HepG2 (cell line): ENCODE data around the gene HYLS1. TPM values are rescaled to one million over a fixed set of nuclear protein-coding genes. Genes with fewer than 3 reads are reported as not detected.

Experiments
- ATAC-seq: fragments of 200-7000 bp; cut with Tn5 transposase; 3 replicates; pipeline ENCODE4 v1.9.1; 2020; ENCODE audit warnings: mild to moderate bottlenecking, moderate library complexity
- BruUV-seq: library from RNA; stranded (reverse); fragments of 400-500 nt; replicated peaks from 2 replicates; lab custom pipeline; 2021; lab: Mats Ljungman, UMichigan
- CTCF ChIA-PET: fragments of 300-600 bp; formaldehyde crosslinking; extraction: SDS; loops from one replicate; lab custom pipeline; 2021; ENCODE audit warnings: low total read pairs, inconsistent platforms, low intra/inter-chr PET ratio; lab: Yijun Ruan, JAX
- POLR2A ChIA-PET: fragments of 350-600 bp; sonication (Branson Sonifier 250); formaldehyde crosslinking; loops from one replicate; lab custom pipeline; 2020; ENCODE audit warnings: antibody characterized with exemption, inconsistent platforms; lab: Yijun Ruan, JAX
- DNase-seq: peaks from one replicate; pipeline ENCODE4 v3.0.0-alpha.2; 2015; ENCODE audit warnings: low spot score
- FAIRE-seq: peaks from 3 replicates; lab custom pipeline; 2011; peaks lifted over from hg19 to GRCh38; lab: Jason Lieb, UNC
- H2AFZ ChIP-seq: one replicate; pipeline ENCODE4 v1.6.1; 2011; ENCODE audit warnings: low read length, inconsistent platforms
- H3K27ac ChIP-seq: fragments of 300-600 bp; 3 replicates; pipeline ENCODE4 v1.8.0; 2011; ENCODE audit warnings: mixed run types, mild to moderate bottlenecking, mixed read lengths, low read length, inconsistent platforms; ENCODE audit not compliant: insufficient read depth; ENCODE audit errors: extremely low read length
- H3K27me3 ChIP-seq, 2 experiments: fragments of 200-600 bp in 1 of 2; 2 replicates in 1 of 2; 3 replicates in 1 of 2; pipeline versions ENCODE4 v1.6.0 to v1.8.0; 2011; ENCODE audit warnings: low read length in 2 of 2, mild to moderate bottlenecking in 2 of 2, moderate library complexity in 2 of 2, inconsistent platforms in 1 of 2; ENCODE audit not compliant: insufficient read depth in 2 of 2, control insufficient read depth in 1 of 2
- H3K36me3 ChIP-seq, 2 experiments: fragments of 200-600 bp in 1 of 2; replicated peaks in 1 of 2; 2 replicates in 1 of 2; 3 replicates in 1 of 2; pipeline versions ENCODE4 v1.5.1 to v1.8.0; 2011; ENCODE audit warnings: low read length in 2 of 2, inconsistent platforms in 1 of 2; ENCODE audit not compliant: insufficient read depth in 2 of 2, control insufficient read depth in 1 of 2
- H3K4me1 ChIP-seq: 2 replicates; pipeline ENCODE4 v1.5.1; 2012; ENCODE audit warnings: low read length, inconsistent platforms; ENCODE audit not compliant: insufficient read depth
- H3K4me2 ChIP-seq: 2 replicates; pipeline ENCODE4 v1.6.0; 2011; ENCODE audit warnings: low read depth, low read length, inconsistent platforms
- H3K4me3 ChIP-seq, 3 experiments: fragments of 200-600 bp in 1 of 3; sonication (generic), shearing (Covaris generic) in 1 of 3; replicated peaks in 1 of 3; 2 replicates each; pipeline ENCODE4 v1.5.1; 2011 to 2016; ENCODE audit warnings: low read length in 3 of 3, inconsistent platforms in 2 of 3, low read depth in 2 of 3, mild to moderate bottlenecking in 2 of 3, control low read depth in 1 of 3, mixed read lengths in 1 of 3; ENCODE audit not compliant: insufficient read depth in 1 of 3
- H3K79me2 ChIP-seq: one replicate; pipeline ENCODE4 v1.6.1; 2011; ENCODE audit warnings: low read length, inconsistent platforms; ENCODE audit not compliant: insufficient read depth
- H3K9ac ChIP-seq: 2 replicates; pipeline ENCODE4 v1.6.0; 2011; ENCODE audit warnings: mild to moderate bottlenecking, low read depth, low read length, inconsistent platforms; ENCODE audit not compliant: insufficient read depth
- H3K9me3 ChIP-seq: 2 replicates; pipeline ENCODE4 v1.5.1; 2012; ENCODE audit warnings: mild to moderate bottlenecking, low read length
- H4K20me1 ChIP-seq: 2 replicates; pipeline ENCODE4 v1.6.0; 2011; ENCODE audit warnings: inconsistent platforms, mild to moderate bottlenecking, low read length, moderate library complexity; ENCODE audit not compliant: insufficient read depth
- ESRRA ChIP-seq: sonication (generic); formaldehyde crosslinking; IDR thresholded peaks from 2 replicates; pipeline ENCODE4 v1.5.1; 2020; ENCODE audit warnings: mild to moderate bottlenecking, low read depth, missing genetic modification reagents
- FOXA3 ChIP-seq: IDR thresholded peaks from 2 replicates; pipeline ENCODE4 v1.6.1; 2016; ENCODE audit warnings: missing genetic modification reagents, missing compliant biosample characterization
- POLR2G ChIP-seq: fragments of 200-400 bp; formaldehyde crosslinking; IDR thresholded peaks from 2 replicates; pipeline ENCODE4 v1.6.1; 2018; ENCODE audit warnings: mild to moderate bottlenecking, low read depth, low read length, moderate library complexity
- SIX4 ChIP-seq: sonication (generic); formaldehyde crosslinking; IDR thresholded peaks from 2 replicates; pipeline ENCODE4 v1.4.0; 2020; ENCODE audit warnings: missing genetic modification reagents
- SRSF9 ChIP-seq: fragments of 200-400 bp; formaldehyde crosslinking; IDR thresholded peaks from 2 replicates; pipeline ENCODE4 v1.6.1; 2018; ENCODE audit warnings: borderline replicate concordance, mild to moderate bottlenecking, low read depth, low read length; ENCODE audit not compliant: insufficient read depth, poor library complexity, severe bottlenecking
- TCF7 ChIP-seq: sonication (generic); IDR thresholded peaks from 2 replicates; pipeline ENCODE4 v1.6.1; 2016; ENCODE audit warnings: antibody characterized with exemption, low read depth
- ZNF20 ChIP-seq: sonication (generic); formaldehyde crosslinking; IDR thresholded peaks from 2 replicates; pipeline ENCODE4 v1.4.0; 2020; ENCODE audit warnings: mild to moderate bottlenecking, moderate library complexity, missing genetic modification reagents
- ZNF30 ChIP-seq: sonication (generic); formaldehyde crosslinking; IDR thresholded peaks from 2 replicates; pipeline ENCODE4 v1.5.0; 2020; ENCODE audit warnings: mild to moderate bottlenecking, missing genetic modification reagents
- ZNF446 ChIP-seq: sonication (generic); formaldehyde crosslinking; IDR thresholded peaks from 2 replicates; pipeline ENCODE4 v1.5.0; 2020; ENCODE audit warnings: mild to moderate bottlenecking, missing genetic modification reagents
- ZNF670 ChIP-seq: sonication (generic); formaldehyde crosslinking; IDR thresholded peaks from 2 replicates; pipeline ENCODE4 v1.8.0; 2022; ENCODE audit warnings: mild to moderate bottlenecking, missing genetic modification reagents, borderline replicate concordance
- ZNF775 ChIP-seq: sonication (generic); formaldehyde crosslinking; IDR thresholded peaks from 2 replicates; pipeline ENCODE4 v1.4.0; 2020; ENCODE audit warnings: missing genetic modification reagents, mild to moderate bottlenecking, moderate library complexity, borderline replicate concordance
- ZNF83 ChIP-seq: sonication (generic); formaldehyde crosslinking; IDR thresholded peaks from 2 replicates; pipeline ENCODE4 v1.4.0; 2020; ENCODE audit warnings: missing genetic modification reagents, mild to moderate bottlenecking, borderline replicate concordance
- WGBS: methylation state at CpG from one replicate; pipeline ENCODE4 v1.1.6; 2017; ENCODE audit warnings: low lambda C conversion rate; 5-methylcytosine and 5-hydroxymethylcytosine counted together
- in situ Hi-C: cut with HindIII; loops from 2 replicates; pipeline ENCODE4 v1.10.0; 2017; ENCODE audit warnings: low pct_unique_long_range_greater_than_20kb; ENCODE audit not compliant: extremely low pct_ligation_motif_present
- intact Hi-C: fragments of 100-400 bp; cut with micrococcal nuclease; formaldehyde crosslinking; loops from one replicate; pipeline ENCODE4 v1.10.0; 2022; ENCODE audit not compliant: unreplicated experiment
- polyA plus RNA-seq, 8 experiments: library from polyadenylated mRNA; depleted of rRNA in 3 of 8; stranded (reverse) in 7 of 8; unstranded in 1 of 8; fragments of >200 nt; fragmentation: Illumina TruSeq in 4 of 8; extraction: Trizol in 4 of 8; gene quantifications; 2 replicates each; pipeline versions ENCODE4 v1.2.1 to v1.2.3, GENCODE V29; 2011 to 2016; ENCODE audit warnings: low read depth in 4 of 8, missing spikeins in 1 of 8, mixed read lengths in 1 of 8; ENCODE audit not compliant: insufficient read depth in 1 of 8
- total RNA-seq, 5 experiments: library from RNA; depleted of rRNA; stranded (reverse); fragments of >200 nt; fragmentation: Illumina TruSeq; extraction: Trizol; gene quantifications; 2 replicates each; pipeline ENCODE4 v1.2.3, GENCODE V29; 2016; ENCODE audit warnings: low read depth in 1 of 5
- TF ChIP-seq, protein P1 (sequence below): IDR thresholded peaks from 2 replicates; pipeline ENCODE4 v1.6.1; 2016; ENCODE audit warnings: missing genetic modification reagents, missing compliant biosample characterization
- TF ChIP-seq, protein P2 (sequence below): sonication (generic); formaldehyde crosslinking; IDR thresholded peaks from 2 replicates; pipeline ENCODE4 v1.4.0; 2020; ENCODE audit warnings: missing genetic modification reagents, low read depth, mild to moderate bottlenecking, borderline replicate concordance
- TF ChIP-seq, protein P3 (sequence below): sonication (generic); formaldehyde crosslinking; IDR thresholded peaks from 2 replicates; pipeline ENCODE4 v1.4.0; 2020; ENCODE audit warnings: missing genetic modification reagents

HYLS1 gene
- total and polyA plus RNA-seq, 2 of the 13 experiments (the other 11 are each of a cell fraction or from before 2014, with no cell fraction given) = 1.3 to 3.8 TPM

DNA sequence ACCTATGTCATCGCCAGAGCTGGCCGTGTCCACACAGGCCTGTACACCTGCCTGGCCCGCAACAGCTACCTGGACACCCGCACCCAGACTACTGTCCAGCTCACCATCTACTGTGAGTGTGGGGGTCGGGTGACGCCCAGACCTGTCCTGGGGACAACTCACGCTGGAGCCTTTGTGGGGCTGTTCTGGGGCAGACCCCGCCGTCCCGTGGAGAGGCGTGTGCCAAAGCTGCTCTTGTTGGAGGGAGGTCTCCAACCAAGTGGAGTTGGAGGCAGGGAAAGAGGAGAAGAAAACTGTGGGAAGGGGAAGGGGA, 62.7 kb downstream of the HYLS1 start:
- Histone ChIP-seq H2AFZ (no peak overlapping the region), H3K9ac (no peak overlapping the region), H3K4me3 (no peak overlapping the region), H3K79me2 (no peaks in the 10 kb centered on the region), H3K27ac (no peak overlapping the region), H3K4me1 (peaks cover 37% of the 10 kb centered on the region), H3K27me3 (no peaks in the 10 kb centered on the region; a peak in 1 of 5 replicates), H3K4me2 (no peak overlapping the region), H3K36me3 (no peaks in the 10 kb centered on the region), H4K20me1 (no peaks in the 10 kb centered on the region), H3K9me3 (no peaks in the 10 kb centered on the region)
- in situ Hi-C loops (no loop called here), intact Hi-C loops (no loop called here)
- TF ChIP-seq ZNF30 (CRISPR knock-in tag) (no peak), ZNF775 (CRISPR knock-in tag) (no peak), SIX4 (CRISPR knock-in tag) (no peak), ZNF83 (no peak), ZNF446 (CRISPR knock-in tag) (no peak), FOXA3 (no peak), ZNF20 (CRISPR knock-in tag) (no peak), SRSF9 (no peak), TCF7 (no peak), POLR2G (no peak), ZNF670 (CRISPR knock-in tag) (no peak), ESRRA (CRISPR knock-in tag) (no peak)
- TF ChIP-seq, protein P1, sequence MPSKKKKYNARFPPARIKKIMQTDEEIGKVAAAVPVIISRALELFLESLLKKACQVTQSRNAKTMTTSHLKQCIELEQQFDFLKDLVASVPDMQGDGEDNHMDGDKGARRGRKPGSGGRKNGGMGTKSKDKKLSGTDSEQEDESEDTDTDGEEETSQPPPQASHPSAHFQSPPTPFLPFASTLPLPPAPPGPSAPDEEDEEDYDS (CRISPR knock-in tag) = no peak
- TF ChIP-seq, protein P2, sequence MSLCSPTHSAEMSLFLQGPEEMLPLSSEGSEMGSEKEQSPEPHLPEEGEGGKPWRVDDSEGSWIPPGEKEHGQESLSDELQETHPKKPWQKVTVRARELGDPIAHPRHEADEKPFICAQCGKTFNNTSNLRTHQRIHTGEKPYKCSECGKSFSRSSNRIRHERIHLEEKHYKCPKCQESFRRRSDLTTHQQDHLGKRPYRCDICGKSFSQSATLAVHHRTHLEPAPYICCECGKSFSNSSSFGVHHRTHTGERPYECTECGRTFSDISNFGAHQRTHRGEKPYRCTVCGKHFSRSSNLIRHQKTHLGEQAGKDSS (CRISPR knock-in tag) = no peak
- TF ChIP-seq, protein P3, sequence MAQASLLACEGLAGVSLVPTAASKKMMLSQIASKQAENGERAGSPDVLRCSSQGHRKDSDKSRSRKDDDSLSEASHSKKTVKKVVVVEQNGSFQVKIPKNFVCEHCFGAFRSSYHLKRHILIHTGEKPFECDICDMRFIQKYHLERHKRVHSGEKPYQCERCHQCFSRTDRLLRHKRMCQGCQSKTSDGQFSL (CRISPR knock-in tag) = no peak
- WGBS = 92% methylated on average over 7 of the region's 11 CpGs
- POLR2A ChIA-PET = no interaction called here
- CTCF ChIA-PET = no interaction called here
- DNase-seq (no peak), ATAC-seq (no peak; the same call in 2 of the 3 replicates), FAIRE-seq (no peak)
- BruUV-seq = no TSS peak

Other genes starting within 250 kb of the HYLS1 start
- gene ACRV1, start 206.8 kb upstream of the HYLS1 start, total RNA-seq (2016; rRNA removed; fragmentation: Illumina TruSeq; extraction: Trizol) = not detected in 2 replicates
- 0.09 TPM in 1 of 2 replicates, not detected in the other for gene ACRV1, start 206.8 kb upstream of the HYLS1 start, polyA plus RNA-seq (2011; rRNA removed)
- not detected in 2 replicates for gene PATE1, start 141.4 kb upstream of the HYLS1 start, total RNA-seq (2016; rRNA removed; fragmentation: Illumina TruSeq; extraction: Trizol)
- gene PATE1, start 141.4 kb upstream of the HYLS1 start, polyA plus RNA-seq (2011; rRNA removed) = not detected in 2 replicates
- not detected in 2 replicates for gene PATE2, start 108.8 kb upstream of the HYLS1 start, total RNA-seq (2016; rRNA removed; fragmentation: Illumina TruSeq; extraction: Trizol)
- not detected in 2 replicates for gene PATE2, start 108.8 kb upstream of the HYLS1 start, polyA plus RNA-seq (2011; rRNA removed)
- gene PATE3, start 99.5 kb upstream of the HYLS1 start, total RNA-seq (2016; rRNA removed; fragmentation: Illumina TruSeq; extraction: Trizol) = not detected in 2 replicates
- not detected in 2 replicates for gene PATE3, start 99.5 kb upstream of the HYLS1 start, polyA plus RNA-seq (2011; rRNA removed)
- not detected in 2 replicates for gene PATE4, start 54.4 kb upstream of the HYLS1 start, total RNA-seq (2016; rRNA removed; fragmentation: Illumina TruSeq; extraction: Trizol)
- not detected in 2 replicates for gene PATE4, start 54.4 kb upstream of the HYLS1 start, polyA plus RNA-seq (2011; rRNA removed)
- gene PUS3, start 15.5 kb downstream of the HYLS1 start, total RNA-seq (2016; rRNA removed; fragmentation: Illumina TruSeq; extraction: Trizol) = 18.2 and 22.9 TPM in 2 replicates
- gene PUS3, start 15.5 kb downstream of the HYLS1 start, polyA plus RNA-seq (2011; rRNA removed) = 4.7 and 6.0 TPM in 2 replicates
- 0.11 and 0.29 TPM in 2 replicates for gene DDX25, start 16.8 kb downstream of the HYLS1 start, total RNA-seq (2016; rRNA removed; fragmentation: Illumina TruSeq; extraction: Trizol)
- gene DDX25, start 16.8 kb downstream of the HYLS1 start, polyA plus RNA-seq (2011; rRNA removed) = 0.13 and 0.17 TPM in 2 replicates
- gene VSIG10L2, start 58.4 kb downstream of the HYLS1 start, total RNA-seq (2016; rRNA removed; fragmentation: Illumina TruSeq; extraction: Trizol) = not detected in 2 replicates
- gene VSIG10L2, start 58.4 kb downstream of the HYLS1 start, polyA plus RNA-seq (2011; rRNA removed) = 0.13 and 0.21 TPM in 2 replicates
- 8.4 and 12.8 TPM in 2 replicates for gene CDON, start 175.2 kb downstream of the HYLS1 start, total RNA-seq (2016; rRNA removed; fragmentation: Illumina TruSeq; extraction: Trizol)
- gene CDON, start 175.2 kb downstream of the HYLS1 start, polyA plus RNA-seq (2011; rRNA removed) = 7.4 and 9.6 TPM in 2 replicates